WTC11 (cell line): Measurements from ENCODE around the gene DKC1. TPM values are rescaled to one million over a fixed set of nuclear protein-coding genes. Genes with fewer than 3 reads are reported as not detected.

Source experiments
- ATAC-seq: fragments of 200-7000 bp; cut with Tn5 transposase; 2 replicates; pipeline ENCODE4 v1.10.0; 2021; ENCODE audit warnings: mild to moderate bottlenecking, moderate library complexity
- CTCF ChIA-PET: fragments of 300-600 bp; sonication (Branson Sonifier 250); formaldehyde crosslinking; loops from one replicate; lab custom pipeline; 2021; ENCODE audit warnings: antibody characterized with exemption; lab: Charles Lee
- POLR2A ChIA-PET: fragments of 350-600 bp; sonication (Branson Sonifier 250); formaldehyde crosslinking; loops from one replicate; lab custom pipeline; 2021; ENCODE audit warnings: antibody characterized with exemption; lab: Charles Lee
- DNase-seq: peaks from one replicate; pipeline ENCODE4 v3.0.0; 2021; ENCODE audit warnings: low spot score
- H3K27ac Mint-ChIP-seq: 2 replicates; pipeline ENCODE4 v1.8.0; 2021; ENCODE audit warnings: mixed read lengths
- H3K27me3 Mint-ChIP-seq: 2 replicates; pipeline ENCODE4 v1.8.0; 2021; ENCODE audit warnings: low read depth, mild to moderate bottlenecking, moderate library complexity, mixed read lengths
- H3K36me3 Mint-ChIP-seq: 2 replicates; pipeline ENCODE4 v1.8.0; 2021; ENCODE audit warnings: mixed read lengths
- H3K4me1 Mint-ChIP-seq: 2 replicates; pipeline ENCODE4 v1.8.0; 2022; ENCODE audit warnings: mixed read lengths
- H3K4me3 Mint-ChIP-seq: 2 replicates; pipeline ENCODE4 v1.8.0; 2021; ENCODE audit warnings: mild to moderate bottlenecking, moderate library complexity, mixed read lengths
- H3K9me3 Mint-ChIP-seq: 2 replicates; pipeline ENCODE4 v1.8.0; 2021; ENCODE audit warnings: mixed read lengths
- AFF4 ChIP-seq: sonication (generic); formaldehyde crosslinking; IDR thresholded peaks from 2 replicates; pipeline ENCODE4 v1.8.1; 2023; ENCODE audit warnings: mild to moderate bottlenecking, missing genetic modification reagents, borderline replicate concordance
- ATF3 ChIP-seq: sonication (generic); formaldehyde crosslinking; conservative IDR thresholded peaks from 2 replicates; pipeline ENCODE4 v1.8.1; 2022; ENCODE audit warnings: mild to moderate bottlenecking, missing genetic modification reagents
- EMX1 ChIP-seq: fragments of 250-450 bp; sonication (Bioruptor Pico); IDR thresholded peaks from 2 replicates; pipeline ENCODE4 v1.8.0; 2021; ENCODE audit warnings: mild to moderate bottlenecking
- GRHL2 ChIP-seq: fragments of 250-450 bp; sonication (Bioruptor Pico); IDR thresholded peaks from 2 replicates; pipeline ENCODE4 v1.8.0; 2022; ENCODE audit warnings: mild to moderate bottlenecking, moderate library complexity; ENCODE audit not compliant: insufficient replicate concordance, severe bottlenecking
- GTF2I ChIP-seq: fragments of 250-450 bp; sonication (Bioruptor Pico); conservative IDR thresholded peaks from 2 replicates; pipeline ENCODE4 v1.4.0; 2021; ENCODE audit warnings: mild to moderate bottlenecking
- KAT7 ChIP-seq: sonication (generic); formaldehyde crosslinking; IDR thresholded peaks from 2 replicates; pipeline ENCODE4 v1.8.1; 2023; ENCODE audit warnings: missing genetic modification reagents, mild to moderate bottlenecking, borderline replicate concordance
- STAT6 ChIP-seq: sonication (generic); formaldehyde crosslinking; conservative IDR thresholded peaks from 2 replicates; pipeline ENCODE4 v1.8.1; 2023; ENCODE audit warnings: mild to moderate bottlenecking, low read depth, missing genetic modification reagents, moderate library complexity
- ZBTB21 ChIP-seq: sonication (generic); formaldehyde crosslinking; IDR thresholded peaks from 2 replicates; pipeline ENCODE4 v1.8.1; 2023; ENCODE audit warnings: mild to moderate bottlenecking, missing genetic modification reagents, borderline replicate concordance
- ZNF138 ChIP-seq: sonication (generic); formaldehyde crosslinking; conservative IDR thresholded peaks from 2 replicates; pipeline ENCODE4 v1.8.1; 2022; ENCODE audit warnings: mild to moderate bottlenecking, moderate library complexity, missing genetic modification reagents
- ZNF396 ChIP-seq: fragments of 250-450 bp; sonication (Bioruptor Pico); IDR thresholded peaks from 2 replicates; pipeline ENCODE4 v1.8.0; 2021; ENCODE audit warnings: mild to moderate bottlenecking, moderate library complexity, borderline replicate concordance
- total RNA-seq: library from RNA; stranded (reverse); gene quantifications from 3 replicates; pipeline ENCODE4 v1.2.3, GENCODE V29; 2021
- TF ChIP-seq, protein P1 (sequence below): sonication (generic); formaldehyde crosslinking; IDR thresholded peaks from 2 replicates; pipeline ENCODE4 v1.8.0; 2022; ENCODE audit warnings: missing genetic modification reagents
- TF ChIP-seq, protein P2 (sequence below): fragments of 250-450 bp; sonication (Bioruptor Pico); IDR thresholded peaks from 2 replicates; pipeline ENCODE4 v1.9.0; 2021; ENCODE audit warnings: mild to moderate bottlenecking
- TF ChIP-seq, protein P3 (sequence below): sonication (generic); formaldehyde crosslinking; IDR thresholded peaks from 2 replicates; pipeline ENCODE4 v1.8.0; 2022; ENCODE audit warnings: mild to moderate bottlenecking, missing genetic modification reagents

Gene DKC1
- total RNA-seq, 1 experiment from 2014 or later: 123 TPM

DNA sequence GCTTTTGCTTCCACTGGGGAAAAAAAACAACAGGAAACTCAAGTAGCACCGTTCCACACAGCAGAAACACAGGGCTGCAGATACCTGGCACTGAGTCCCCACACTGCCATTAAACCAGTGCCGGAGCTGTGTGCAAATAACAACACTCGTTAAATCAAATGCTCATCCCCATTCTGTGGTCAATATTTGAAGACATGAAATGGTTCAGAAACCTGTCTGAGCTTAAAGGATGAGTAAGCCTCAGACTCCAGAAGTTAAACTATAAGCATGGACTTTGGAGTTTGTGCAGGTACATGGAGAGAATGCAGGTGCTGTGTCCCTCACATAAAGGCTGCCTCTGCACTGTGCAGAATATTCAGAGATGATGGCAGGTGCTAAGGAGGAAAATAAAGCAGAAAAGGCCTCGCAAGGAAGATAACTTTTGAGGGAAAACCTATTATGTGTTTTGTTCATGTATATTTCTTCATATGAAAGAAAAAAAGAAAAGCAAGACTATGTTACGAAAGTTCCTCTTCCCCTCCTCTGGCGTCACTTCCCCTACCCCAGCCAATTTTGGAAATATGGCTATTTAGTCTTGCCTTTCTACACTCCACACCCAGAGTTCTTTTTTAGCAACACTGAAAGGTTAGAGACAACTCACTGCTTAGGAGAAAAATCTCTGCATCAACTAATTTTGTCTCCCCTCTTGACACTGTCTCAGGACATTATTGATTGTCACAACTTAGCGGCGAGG is 38.0 kb downstream of the DKC1 start:
- CTCF ChIA-PET: no interaction called here
- Mint-ChIP-seq H3K4me3 (no peak overlapping the region), H3K4me1 (peaks cover 41% of the 10 kb centered on the region), H3K9me3 (no peaks in the 10 kb centered on the region), H3K27ac (no peak overlapping the region), H3K36me3 (0 out of 2 replicates have a peak, but pooled peaks cover 2% of the 10 kb centered on the region), H3K27me3 (peaks cover 72% of the 10 kb centered on the region)
- POLR2A ChIA-PET: no interaction called here
- ATAC-seq: no peak
- no peak for DNase-seq
- TF ChIP-seq AFF4 (CRISPR knock-in tag) (no peak), ATF3 (CRISPR knock-in tag) (no peak), ZNF396 (CRISPR knock-in tag) (no peak), KAT7 (CRISPR knock-in tag) (no peak), EMX1 (CRISPR knock-in tag) (no peak), ZBTB21 (CRISPR knock-in tag) (no peak), GTF2I (CRISPR knock-in tag) (no peak)

GRCh38 chrX:154802947-154803346 is 40.3 kb downstream of the DKC1 start:
- peaks cover 33% of the 10 kb centered on the region for H3K4me1 Mint-ChIP-seq
- H3K27me3 Mint-ChIP-seq: peaks cover 79% of the 10 kb centered on the region
- H3K9me3 Mint-ChIP-seq: peaks cover 13% of the 10 kb centered on the region
- peaks cover 5% of the 10 kb centered on the region; the same call in 1 of the 2 replicates for H3K36me3 Mint-ChIP-seq
- H3K4me3 Mint-ChIP-seq: no peak overlapping the region
- no peak for ATAC-seq
- no peak overlapping the region for H3K27ac Mint-ChIP-seq
- POLR2A ChIA-PET: no interaction called here
- CTCF ChIA-PET: no interaction called here
- TF ChIP-seq ZNF138 (CRISPR knock-in tag) (no peak), GRHL2 (CRISPR knock-in tag) (no peak), ZNF396 (CRISPR knock-in tag) (no peak), STAT6 (CRISPR knock-in tag) (no peak)
- TF ChIP-seq, protein P1, sequence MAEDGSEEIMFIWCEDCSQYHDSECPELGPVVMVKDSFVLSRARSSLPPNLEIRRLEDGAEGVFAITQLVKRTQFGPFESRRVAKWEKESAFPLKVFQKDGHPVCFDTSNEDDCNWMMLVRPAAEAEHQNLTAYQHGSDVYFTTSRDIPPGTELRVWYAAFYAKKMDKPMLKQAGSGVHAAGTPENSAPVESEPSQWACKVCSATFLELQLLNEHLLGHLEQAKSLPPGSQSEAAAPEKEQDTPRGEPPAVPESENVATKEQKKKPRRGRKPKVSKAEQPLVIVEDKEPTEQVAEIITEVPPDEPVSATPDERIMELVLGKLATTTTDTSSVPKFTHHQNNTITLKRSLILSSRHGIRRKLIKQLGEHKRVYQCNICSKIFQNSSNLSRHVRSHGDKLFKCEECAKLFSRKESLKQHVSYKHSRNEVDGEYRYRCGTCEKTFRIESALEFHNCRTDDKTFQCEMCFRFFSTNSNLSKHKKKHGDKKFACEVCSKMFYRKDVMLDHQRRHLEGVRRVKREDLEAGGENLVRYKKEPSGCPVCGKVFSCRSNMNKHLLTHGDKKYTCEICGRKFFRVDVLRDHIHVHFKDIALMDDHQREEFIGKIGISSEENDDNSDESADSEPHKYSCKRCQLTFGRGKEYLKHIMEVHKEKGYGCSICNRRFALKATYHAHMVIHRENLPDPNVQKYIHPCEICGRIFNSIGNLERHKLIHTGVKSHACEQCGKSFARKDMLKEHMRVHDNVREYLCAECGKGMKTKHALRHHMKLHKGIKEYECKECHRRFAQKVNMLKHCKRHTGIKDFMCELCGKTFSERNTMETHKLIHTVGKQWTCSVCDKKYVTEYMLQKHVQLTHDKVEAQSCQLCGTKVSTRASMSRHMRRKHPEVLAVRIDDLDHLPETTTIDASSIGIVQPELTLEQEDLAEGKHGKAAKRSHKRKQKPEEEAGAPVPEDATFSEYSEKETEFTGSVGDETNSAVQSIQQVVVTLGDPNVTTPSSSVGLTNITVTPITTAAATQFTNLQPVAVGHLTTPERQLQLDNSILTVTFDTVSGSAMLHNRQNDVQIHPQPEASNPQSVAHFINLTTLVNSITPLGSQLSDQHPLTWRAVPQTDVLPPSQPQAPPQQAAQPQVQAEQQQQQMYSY: no peak
- TF ChIP-seq, protein P2, sequence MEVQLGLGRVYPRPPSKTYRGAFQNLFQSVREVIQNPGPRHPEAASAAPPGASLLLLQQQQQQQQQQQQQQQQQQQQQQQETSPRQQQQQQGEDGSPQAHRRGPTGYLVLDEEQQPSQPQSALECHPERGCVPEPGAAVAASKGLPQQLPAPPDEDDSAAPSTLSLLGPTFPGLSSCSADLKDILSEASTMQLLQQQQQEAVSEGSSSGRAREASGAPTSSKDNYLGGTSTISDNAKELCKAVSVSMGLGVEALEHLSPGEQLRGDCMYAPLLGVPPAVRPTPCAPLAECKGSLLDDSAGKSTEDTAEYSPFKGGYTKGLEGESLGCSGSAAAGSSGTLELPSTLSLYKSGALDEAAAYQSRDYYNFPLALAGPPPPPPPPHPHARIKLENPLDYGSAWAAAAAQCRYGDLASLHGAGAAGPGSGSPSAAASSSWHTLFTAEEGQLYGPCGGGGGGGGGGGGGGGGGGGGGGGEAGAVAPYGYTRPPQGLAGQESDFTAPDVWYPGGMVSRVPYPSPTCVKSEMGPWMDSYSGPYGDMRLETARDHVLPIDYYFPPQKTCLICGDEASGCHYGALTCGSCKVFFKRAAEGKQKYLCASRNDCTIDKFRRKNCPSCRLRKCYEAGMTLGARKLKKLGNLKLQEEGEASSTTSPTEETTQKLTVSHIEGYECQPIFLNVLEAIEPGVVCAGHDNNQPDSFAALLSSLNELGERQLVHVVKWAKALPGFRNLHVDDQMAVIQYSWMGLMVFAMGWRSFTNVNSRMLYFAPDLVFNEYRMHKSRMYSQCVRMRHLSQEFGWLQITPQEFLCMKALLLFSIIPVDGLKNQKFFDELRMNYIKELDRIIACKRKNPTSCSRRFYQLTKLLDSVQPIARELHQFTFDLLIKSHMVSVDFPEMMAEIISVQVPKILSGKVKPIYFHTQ (CRISPR knock-in tag): no peak
- TF ChIP-seq, protein P3, sequence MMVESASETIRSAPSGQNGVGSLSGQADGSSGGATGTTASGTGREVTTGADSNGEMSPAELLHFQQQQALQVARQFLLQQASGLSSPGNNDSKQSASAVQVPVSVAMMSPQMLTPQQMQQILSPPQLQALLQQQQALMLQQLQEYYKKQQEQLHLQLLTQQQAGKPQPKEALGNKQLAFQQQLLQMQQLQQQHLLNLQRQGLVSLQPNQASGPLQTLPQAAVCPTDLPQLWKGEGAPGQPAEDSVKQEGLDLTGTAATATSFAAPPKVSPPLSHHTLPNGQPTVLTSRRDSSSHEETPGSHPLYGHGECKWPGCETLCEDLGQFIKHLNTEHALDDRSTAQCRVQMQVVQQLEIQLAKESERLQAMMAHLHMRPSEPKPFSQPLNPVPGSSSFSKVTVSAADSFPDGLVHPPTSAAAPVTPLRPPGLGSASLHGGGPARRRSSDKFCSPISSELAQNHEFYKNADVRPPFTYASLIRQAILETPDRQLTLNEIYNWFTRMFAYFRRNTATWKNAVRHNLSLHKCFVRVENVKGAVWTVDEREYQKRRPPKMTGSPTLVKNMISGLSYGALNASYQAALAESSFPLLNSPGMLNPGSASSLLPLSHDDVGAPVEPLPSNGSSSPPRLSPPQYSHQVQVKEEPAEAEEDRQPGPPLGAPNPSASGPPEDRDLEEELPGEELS: no peak
- TF ChIP-seq, all 79 proteins: peak for 0
- no peak for DNase-seq
